Measurements from ENCODE around the gene ABHD16A. TPM values are rescaled to one million over a fixed set of nuclear protein-coding genes. Genes with fewer than 3 reads are reported as not detected.

ABHD16A gene
- total and polyA plus RNA-seq, 4 donors, result 26.6 to 59.4 (median 34.9) TPM

DNA sequence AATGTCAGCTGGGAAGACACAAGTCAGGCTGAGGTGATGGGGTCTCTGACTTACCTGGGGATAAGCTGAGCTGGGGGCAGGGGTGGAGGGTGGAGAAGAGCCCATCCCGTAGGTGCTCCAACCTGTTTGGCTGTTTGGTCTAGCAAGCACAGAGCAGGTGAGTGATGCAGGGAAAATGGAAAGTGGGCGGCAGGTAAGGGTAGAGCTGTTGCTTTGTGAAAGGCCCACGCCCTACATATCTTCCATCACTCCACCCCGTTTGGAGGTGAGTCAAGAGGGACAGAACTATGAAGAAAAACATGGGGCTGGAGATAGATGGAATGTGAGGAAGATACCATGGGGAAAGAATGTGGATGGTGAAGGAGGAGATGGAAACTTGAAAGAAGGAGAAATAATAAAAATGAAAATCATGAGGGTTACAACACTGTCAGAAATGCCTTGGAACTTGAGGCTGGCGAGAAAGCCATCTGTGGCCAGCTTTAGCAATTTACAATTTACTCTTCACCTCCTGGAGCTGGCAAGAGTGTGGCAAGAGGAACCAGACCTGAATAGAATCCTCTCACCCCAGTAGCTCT lies 17.2 kb upstream of the ABHD16A start:
- Histone ChIP-seq H3K4me1 (ENCODE audit: control insufficient read depth in 4 of 4, insufficient read depth in 4 of 4, low read length in 3 of 4) (no peaks in the 10 kb centered on the region), H3K27me3 (ENCODE audit: control insufficient read depth in 4 of 4, insufficient read depth in 4 of 4, low read length in 3 of 4) (no peaks in the 10 kb centered on the region), H3K27ac (ENCODE audit: low read depth in 1 of 2, low read length in 2 of 2) (no peak overlapping the region), H3K36me3 (ENCODE audit: control insufficient read depth in 4 of 4, insufficient read depth in 3 of 4, low read depth in 1 of 4, low read length in 3 of 4) (no peaks in the 10 kb centered on the region), H3K9me3 (ENCODE audit: control insufficient read depth in 4 of 4, low read length in 3 of 4) (no peaks in the 10 kb centered on the region), H3K9ac (ENCODE audit: low read depth in 1 of 2, low read length in 2 of 2) (no peak overlapping the region), H3K4me3 (ENCODE audit: low read depth in 1 of 3, low read length in 3 of 3) (no peak overlapping the region)
- DNase-seq (ENCODE audit: low spot score), result no peak
- TF ChIP-seq, protein P1, sequence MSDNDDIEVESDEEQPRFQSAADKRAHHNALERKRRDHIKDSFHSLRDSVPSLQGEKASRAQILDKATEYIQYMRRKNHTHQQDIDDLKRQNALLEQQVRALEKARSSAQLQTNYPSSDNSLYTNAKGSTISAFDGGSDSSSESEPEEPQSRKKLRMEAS (IDR thresholded peaks at IDR 0.05), result no peak
- TF ChIP-seq, protein P2, sequence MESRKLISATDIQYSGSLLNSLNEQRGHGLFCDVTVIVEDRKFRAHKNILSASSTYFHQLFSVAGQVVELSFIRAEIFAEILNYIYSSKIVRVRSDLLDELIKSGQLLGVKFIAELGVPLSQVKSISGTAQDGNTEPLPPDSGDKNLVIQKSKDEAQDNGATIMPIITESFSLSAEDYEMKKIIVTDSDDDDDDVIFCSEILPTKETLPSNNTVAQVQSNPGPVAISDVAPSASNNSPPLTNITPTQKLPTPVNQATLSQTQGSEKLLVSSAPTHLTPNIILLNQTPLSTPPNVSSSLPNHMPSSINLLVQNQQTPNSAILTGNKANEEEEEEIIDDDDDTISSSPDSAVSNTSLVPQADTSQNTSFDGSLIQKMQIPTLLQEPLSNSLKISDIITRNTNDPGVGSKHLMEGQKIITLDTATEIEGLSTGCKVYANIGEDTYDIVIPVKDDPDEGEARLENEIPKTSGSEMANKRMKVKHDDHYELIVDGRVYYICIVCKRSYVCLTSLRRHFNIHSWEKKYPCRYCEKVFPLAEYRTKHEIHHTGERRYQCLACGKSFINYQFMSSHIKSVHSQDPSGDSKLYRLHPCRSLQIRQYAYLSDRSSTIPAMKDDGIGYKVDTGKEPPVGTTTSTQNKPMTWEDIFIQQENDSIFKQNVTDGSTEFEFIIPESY (IDR thresholded peaks at IDR 0.05), result no peak
- TF ChIP-seq TAF1 (conservative IDR thresholded peaks at IDR 0.05), result no peak
- TF ChIP-seq HNF4G (IDR thresholded peaks at IDR 0.05), result no peak
- TF ChIP-seq SP1 (IDR thresholded peaks at IDR 0.05), result no peak
- no peak for TF ChIP-seq RXRA (IDR thresholded peaks at IDR 0.05)
- no peak for TF ChIP-seq HNF4A (conservative IDR thresholded peaks at IDR 0.05)
- TF ChIP-seq, protein P3, sequence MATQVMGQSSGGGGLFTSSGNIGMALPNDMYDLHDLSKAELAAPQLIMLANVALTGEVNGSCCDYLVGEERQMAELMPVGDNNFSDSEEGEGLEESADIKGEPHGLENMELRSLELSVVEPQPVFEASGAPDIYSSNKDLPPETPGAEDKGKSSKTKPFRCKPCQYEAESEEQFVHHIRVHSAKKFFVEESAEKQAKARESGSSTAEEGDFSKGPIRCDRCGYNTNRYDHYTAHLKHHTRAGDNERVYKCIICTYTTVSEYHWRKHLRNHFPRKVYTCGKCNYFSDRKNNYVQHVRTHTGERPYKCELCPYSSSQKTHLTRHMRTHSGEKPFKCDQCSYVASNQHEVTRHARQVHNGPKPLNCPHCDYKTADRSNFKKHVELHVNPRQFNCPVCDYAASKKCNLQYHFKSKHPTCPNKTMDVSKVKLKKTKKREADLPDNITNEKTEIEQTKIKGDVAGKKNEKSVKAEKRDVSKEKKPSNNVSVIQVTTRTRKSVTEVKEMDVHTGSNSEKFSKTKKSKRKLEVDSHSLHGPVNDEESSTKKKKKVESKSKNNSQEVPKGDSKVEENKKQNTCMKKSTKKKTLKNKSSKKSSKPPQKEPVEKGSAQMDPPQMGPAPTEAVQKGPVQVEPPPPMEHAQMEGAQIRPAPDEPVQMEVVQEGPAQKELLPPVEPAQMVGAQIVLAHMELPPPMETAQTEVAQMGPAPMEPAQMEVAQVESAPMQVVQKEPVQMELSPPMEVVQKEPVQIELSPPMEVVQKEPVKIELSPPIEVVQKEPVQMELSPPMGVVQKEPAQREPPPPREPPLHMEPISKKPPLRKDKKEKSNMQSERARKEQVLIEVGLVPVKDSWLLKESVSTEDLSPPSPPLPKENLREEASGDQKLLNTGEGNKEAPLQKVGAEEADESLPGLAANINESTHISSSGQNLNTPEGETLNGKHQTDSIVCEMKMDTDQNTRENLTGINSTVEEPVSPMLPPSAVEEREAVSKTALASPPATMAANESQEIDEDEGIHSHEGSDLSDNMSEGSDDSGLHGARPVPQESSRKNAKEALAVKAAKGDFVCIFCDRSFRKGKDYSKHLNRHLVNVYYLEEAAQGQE (IDR thresholded peaks at IDR 0.05), result no peak
- no peak for TF ChIP-seq FOXA1 (IDR thresholded peaks at IDR 0.05)
- TF ChIP-seq RAD21 (IDR thresholded peaks at IDR 0.05), result no peak
- WGBS, result 91% methylated on average over 5 of the region's 5 CpGs

DNA sequence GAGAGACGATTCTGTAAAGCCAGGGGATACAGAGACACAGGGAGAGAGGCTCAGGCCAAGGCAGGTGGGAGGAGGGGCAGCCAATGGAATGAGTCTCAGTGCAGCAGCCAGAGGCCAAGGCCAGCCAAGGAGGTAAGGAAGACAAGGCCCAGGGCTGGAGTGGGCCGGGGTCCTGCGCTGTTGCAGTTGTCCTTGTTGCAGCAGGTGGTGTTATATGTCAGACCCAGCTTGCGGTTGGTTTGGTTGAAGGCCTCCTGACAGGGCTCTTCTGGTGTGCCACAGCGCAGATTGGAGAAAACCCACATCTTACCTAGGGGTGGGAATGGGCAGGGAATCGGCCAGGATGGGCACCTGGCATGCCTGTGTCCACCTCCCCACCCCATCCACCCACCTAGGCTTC lies 15.9 kb upstream of the ABHD16A start:
- no peak overlapping the region for H3K4me3 ChIP-seq (ENCODE audit: low read depth in 1 of 3, low read length in 3 of 3)
- H3K27me3 ChIP-seq (ENCODE audit: control insufficient read depth in 4 of 4, insufficient read depth in 4 of 4, low read length in 3 of 4), result no peaks in the 10 kb centered on the region
- no peaks in the 10 kb centered on the region for H3K36me3 ChIP-seq (ENCODE audit: control insufficient read depth in 4 of 4, insufficient read depth in 3 of 4, low read depth in 1 of 4, low read length in 3 of 4)
- 87% methylated on average over 6 of the region's 6 CpGs for WGBS
- no peak overlapping the region for H3K27ac ChIP-seq (ENCODE audit: low read depth in 1 of 2, low read length in 2 of 2)
- H3K9me3 ChIP-seq (ENCODE audit: control insufficient read depth in 4 of 4, low read length in 3 of 4), result no peaks in the 10 kb centered on the region
- H3K9ac ChIP-seq (ENCODE audit: low read depth in 1 of 2, low read length in 2 of 2), result no peak overlapping the region
- no peak for TF ChIP-seq FOXA1 (IDR thresholded peaks at IDR 0.05)
- TF ChIP-seq SP1 (IDR thresholded peaks at IDR 0.05), result no peak
- TF ChIP-seq HNF4A (conservative IDR thresholded peaks at IDR 0.05), result no peak
- TF ChIP-seq, protein P3 (IDR thresholded peaks at IDR 0.05), result no peak
- no peak for TF ChIP-seq RXRA (IDR thresholded peaks at IDR 0.05)
- TF ChIP-seq NR2F2 (IDR thresholded peaks at IDR 0.05), result no peak
- DNase-seq (ENCODE audit: low spot score), result no peak
- no peaks in the 10 kb centered on the region for H3K4me1 ChIP-seq (ENCODE audit: control insufficient read depth in 4 of 4, insufficient read depth in 4 of 4, low read length in 3 of 4)

Measured in liver (tissue), 9 donors.